Stimulated activated CD8-positive, alpha-beta memory T cell treated with anti-CD3 and anti-CD28 coated beads, Interleukin-2, amount 100 ng/mL, for 1 hour (primary cell): ENCODE measurements around the gene TM9SF2.

Experiments used
- DNase-seq, 2 donors: peaks; one replicate each; pipeline ENCODE4 v3.0.0-alpha.2; 2020; ENCODE audit warnings: low read depth in 2 of 2

TM9SF2 gene

DNA sequence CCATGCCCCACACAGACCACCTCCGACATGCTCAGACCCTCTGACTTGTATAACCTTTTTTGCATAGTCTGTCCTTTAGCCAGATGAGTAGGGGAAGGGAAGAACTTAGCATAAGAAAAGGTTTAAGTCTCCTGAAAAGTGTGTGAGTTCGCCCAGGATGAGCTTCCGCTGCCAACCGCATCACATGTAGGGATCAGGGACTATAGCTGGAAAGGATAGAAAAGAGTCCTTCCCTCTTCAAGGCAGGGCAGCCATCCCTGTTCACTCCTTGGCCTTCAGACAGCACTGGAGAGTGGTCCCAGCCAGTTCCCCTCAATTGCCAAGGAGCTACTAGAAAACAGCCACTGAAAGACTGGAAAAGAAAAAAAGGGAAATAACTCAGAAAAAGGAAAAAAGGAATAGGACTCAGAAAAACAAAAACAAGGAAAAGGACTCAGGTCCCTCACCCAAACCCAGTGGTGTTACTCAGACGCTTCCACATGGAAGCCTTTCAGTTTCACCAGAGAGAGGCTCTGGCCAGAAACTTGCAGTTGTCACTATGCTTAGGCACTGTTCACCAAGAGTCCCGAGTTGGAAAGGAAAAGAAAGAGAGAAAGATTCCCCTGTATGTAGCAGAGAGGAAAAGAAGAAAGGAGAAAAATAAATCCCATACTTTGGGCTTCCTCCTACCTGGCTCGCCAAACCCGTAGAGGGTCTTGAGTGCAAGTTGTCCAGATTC lies 5.6 kb upstream of the TM9SF2 start:
- DNase-seq, result no peak

DNA sequence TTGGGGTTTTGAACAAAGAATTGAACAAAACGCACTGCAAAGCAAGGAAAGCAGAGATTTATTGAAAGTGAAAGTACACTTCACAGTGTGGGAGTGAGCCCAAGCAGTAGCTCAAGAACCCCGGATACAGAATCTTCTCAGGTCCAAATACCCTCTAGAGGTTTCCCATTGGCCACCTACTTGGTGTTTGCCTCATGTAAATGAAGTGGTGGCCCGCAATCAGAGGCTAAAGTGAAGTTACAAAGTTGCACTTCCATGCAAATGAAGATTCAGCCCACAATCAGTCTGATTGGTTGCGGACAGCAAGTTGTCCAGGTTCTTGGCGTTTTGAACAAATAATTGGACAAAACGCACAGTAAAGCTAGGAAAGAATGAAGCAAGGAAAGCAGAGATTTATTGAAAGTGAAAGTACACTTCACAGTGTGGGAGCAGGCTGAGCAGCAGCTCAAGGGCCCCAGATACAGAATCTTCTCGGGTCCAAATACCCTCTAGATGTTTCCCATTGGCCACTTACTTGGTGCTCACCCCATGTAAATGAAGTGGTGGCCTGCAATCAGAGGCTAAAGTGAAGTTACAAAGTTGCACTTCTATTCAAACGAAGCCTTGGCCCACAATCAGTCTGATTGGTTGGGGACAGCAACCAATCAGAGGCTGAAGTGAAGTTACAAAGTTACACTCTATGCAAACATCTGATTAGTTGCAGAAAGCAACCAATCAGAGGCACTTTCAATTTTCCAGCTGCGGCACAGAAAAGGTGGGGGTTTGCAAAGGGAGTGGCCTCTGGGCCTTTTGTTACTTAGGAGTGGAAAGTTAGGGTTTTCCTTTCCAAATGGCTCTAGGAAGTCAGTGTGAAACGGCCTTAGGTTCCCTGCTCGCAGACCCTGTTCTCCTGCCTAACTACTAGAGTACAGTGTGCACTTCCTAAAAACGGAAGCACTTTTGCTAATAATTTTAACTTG lies 4.8 kb upstream of the TM9SF2 start:
- DNase-seq, result peak; percentile 14 to 45

DNA sequence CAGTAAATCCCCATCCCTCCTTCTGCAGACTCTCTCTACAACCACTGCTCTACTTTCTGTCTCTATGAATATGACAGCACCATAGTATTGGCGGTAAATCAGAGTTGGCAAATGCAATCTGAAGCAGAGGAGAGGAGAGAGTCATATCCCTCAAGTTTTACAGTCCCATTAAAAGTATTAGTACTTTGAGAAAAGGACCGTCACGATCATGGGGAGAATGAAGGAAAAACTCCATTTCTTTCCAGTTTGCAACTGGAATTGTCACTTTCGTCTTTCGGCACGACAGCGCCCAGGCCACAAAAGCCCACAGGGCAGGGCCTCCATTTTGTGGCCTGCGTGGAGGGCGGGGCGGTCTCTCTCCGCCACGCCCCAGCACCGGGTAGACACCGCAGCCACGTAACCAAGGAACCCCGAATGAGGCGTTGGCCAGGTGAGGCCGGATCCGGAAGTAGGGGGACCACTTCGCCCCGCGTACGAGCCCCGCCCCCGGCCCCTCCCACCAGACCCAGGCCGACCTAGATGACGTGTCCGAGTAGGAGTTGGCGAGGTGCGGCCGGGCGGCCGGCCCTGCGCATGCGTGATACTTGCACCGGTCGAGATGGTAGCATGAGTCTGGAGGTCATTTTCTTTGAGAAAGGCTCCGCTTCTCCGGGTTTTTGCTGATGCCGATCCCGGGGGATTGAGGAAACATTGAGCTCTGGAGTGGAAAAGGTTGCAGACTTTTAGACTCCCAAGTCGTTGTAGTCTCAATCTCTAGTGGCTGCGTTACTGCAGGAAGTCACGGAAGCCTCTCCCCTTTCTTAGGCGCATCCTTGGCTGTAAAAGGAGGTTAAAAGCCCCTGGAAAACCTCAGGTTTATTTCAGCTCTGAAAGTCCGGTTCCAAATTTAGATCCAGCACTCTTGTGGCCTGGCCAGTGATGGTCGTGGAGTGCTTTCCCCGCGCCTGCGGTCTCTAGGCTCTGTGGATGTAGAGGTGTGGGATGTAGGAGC lies 2.8 kb upstream of the TM9SF2 start:
- DNase-seq, result peak; percentile 91

DNA sequence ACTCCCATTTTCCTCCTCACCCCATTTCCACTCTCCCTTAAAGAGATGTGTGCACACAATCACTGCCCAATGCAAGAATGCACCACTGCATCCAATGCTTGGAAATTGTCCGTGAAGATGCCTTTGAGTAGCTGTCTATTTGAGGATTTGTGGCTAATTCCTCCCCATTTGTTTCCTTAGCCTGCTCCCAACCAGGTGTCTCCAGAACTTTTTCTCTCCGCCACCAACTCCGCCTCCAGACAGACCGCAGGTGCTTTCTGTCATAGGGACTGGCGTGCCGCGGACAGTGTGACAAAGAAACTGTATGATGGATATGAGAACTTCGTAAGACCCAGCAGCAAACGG lies 461 bp upstream of the TM9SF2 start:
- no peak for DNase-seq

DNA sequence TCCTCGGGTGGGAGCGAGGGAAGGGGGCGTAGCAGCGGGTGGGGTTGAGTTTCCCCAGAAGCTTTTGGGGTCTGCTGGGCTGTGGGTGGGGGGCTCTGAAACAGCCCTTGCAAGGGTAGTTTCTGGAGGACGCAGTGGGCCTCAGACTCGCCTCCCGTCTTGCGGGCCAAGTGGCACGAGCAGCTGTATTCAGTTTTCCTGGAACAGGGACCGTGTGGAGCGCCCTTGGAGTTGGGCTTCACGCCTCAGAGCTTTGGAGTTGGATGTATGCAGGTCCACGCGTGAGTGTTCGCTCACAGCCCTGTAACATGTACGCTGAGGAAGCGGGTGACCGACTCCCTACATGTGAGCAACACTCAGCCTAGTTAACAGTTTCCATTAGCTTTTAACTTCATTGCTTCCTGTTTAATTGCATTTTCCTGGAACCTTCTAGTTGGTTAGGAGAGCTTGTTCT lies 603 bp downstream of the TM9SF2 start:
- DNase-seq, result no peak

DNA sequence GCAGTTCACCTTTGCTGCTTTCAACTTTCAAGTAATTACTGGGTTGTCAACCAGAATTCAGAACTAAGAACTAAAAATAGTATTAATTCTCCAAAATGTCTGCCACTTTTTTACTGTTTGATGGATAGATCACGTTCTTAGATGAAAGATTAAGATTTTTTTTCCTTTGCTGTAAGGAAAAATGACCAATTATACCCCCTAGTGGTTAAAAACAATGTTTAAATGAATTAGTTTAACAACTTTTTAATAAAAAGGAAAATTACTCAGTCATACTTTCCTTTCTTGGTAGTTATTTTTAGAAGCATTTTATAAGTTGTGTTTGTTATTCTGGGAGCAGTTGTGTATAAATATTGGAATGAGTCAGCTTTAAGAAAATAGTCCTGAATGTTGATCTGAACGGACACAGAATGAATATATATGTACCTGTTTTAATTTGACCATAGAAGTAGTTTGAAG lies 4.6 kb downstream of the TM9SF2 start:
- no peak for DNase-seq

DNA sequence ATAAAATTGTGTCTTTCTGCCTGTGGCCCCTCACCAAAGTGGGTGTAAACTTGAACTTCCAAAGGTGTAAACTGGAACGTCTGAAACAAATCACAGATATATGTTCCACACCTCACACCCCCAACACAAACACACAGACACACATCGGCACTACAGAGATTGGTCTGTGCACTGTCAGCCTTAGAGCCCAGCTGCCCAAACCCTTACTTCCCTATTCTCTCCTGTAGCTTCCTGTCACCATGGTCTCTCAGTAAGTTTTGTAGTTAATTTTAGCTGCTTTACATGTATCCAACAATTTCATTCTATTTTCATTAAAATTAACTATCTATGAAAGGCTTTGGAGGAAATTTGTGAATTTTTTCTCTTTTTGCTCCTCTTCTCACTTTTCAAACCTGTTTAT lies 5.4 kb downstream of the TM9SF2 start:
- DNase-seq, result no peak

DNA sequence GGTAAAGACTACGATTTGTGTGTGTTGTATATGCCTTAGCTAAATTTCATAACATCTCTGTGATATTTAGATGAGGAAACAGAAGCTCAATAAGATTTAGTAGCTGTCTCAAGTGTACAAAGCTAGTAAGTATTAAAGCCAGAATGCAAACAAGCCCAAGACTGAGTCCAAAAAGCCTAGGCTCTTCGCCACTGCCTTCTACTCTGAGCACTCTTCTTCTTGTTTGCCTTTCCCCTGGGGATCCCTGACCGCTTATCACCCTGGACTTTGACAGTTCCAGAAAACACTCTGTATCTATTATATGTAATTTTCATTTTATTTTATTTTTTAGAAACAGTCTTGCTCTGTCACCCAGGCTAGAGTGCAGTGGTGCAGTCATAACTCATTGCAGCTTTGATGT lies 5.8 kb downstream of the TM9SF2 start:
- no peak for DNase-seq

DNA sequence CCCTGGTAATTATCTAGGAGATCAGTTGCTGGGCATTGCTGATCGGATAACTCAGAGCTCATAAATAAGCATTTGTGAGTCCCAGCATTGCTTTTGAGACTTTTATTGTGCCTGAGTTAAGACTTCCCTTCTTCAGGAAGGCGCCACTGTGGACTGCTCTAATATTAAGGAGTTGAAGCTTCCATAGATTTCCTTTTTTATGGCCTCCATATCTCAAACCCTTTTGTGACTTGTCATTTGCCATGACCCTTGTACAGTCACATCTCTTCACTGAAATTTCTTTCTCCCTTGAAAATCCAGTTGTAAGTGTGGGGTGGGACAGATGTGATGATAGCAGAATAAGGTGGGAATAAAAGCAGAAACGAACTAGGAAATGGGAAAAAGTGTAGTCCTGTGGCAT lies 6.3 kb downstream of the TM9SF2 start:
- DNase-seq, result no peak

DNA sequence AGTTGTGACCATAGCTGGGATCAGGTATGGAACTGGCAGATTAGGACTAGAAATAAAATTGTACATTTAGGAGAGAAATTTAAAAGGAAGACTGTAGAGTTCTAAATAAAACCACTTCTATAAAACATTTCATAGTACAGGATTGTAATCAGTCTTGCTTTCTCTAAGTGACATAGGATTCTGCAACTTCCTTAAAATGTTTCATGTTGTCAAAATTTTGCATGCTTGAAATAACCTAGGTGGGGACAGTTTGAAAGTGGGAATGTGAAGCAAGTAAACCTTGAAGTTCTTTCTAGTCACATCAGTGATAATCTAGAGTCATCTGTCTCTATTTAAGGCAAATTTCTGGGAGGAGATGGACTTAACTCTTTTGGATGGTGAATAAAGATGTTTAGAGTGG lies 6.7 kb downstream of the TM9SF2 start:
- DNase-seq, result no peak

DNA sequence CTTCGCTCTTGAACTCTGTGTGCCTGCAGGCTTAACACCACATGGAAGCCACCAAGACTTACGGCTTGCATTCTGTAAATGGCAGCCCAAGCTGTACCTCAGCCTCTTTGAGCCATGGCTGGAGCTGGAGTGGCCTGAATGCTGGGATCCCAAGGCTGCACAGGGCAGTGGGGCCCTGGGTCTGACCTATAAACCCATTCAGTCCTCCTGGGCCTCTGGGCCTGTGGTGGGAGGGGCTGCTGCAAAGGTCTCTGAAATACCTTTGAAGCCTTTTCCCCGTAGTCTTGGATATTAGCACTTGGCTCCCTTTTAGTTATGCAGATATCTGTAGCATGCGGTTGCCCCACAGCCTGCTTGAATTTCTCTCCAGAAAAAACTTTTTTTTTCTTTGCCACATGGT lies 8.2 kb downstream of the TM9SF2 start:
- no peak for DNase-seq

DNA sequence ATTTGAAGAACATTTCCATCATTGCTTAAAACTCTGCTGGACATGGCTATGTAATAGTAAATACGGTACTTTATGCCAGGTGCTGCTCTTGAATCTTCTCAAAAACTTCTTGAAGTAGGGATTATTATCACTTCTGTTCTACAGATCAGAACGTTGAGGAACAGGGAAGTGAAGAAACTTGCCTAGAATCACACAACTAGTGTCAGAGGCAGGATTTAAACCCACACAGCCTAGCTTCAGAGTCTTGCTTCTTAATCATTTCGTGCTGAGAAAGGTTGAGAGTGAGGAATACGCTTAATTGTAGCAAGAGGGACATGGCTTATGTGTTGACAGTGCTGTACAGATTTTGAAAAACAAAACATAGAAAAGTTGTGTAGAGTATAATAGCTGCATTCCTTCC lies 13.5 kb downstream of the TM9SF2 start:
- DNase-seq, result no peak

DNA sequence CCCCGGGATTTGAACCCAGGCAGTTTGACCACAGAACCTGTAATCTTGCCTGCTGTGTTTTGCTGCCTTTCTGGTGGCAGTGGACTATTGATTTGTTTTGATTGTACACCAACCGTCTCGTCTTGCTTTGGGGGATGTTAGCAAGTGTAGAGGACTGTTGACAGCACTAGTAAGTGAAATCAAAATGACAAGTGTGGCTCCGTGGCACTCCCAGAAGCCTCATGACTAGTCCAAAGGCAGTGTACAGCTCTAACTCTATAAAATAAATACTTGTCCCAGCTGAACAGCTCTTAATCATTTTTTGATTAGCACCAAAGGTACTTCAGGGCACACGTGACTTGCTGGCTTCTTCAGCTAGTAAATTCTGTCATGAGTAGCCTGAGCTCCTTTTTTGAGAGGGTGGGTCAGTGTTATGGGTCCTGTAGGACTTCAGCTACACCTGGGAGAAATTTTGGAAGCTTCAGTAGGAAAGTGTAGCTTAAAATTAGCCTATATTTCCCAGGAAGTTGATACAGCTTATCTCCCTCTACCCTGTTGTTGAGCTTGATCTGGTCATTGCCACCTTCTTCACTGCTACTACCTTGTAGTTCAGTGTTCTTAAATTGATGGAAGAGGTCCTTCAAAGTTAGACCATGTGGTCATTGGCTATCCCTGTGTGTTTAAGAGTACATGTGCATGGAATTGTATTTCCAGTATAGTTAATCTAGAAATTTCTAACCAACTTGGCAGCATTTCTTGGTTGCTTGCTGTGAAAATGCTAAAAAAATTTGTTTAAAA lies 15.1 kb downstream of the TM9SF2 start:
- no peak for DNase-seq

DNA sequence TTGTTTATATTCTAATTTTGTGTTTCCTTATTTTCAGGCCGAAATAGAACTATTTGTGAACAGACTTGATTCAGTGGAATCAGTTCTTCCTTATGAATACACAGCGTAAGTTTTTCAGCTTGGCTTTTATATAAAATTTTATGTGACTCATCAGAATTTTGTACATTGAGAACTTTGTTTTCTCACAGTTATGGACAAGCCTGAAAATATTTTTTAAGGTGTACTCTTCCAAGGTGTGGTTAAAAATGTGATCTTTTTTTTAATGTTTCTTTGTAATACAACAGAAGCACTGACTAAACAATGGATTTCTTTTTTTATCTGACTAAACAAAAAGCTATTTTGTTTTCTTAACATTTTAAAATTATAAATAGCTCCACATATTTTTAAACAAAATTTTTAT lies 16.3 kb downstream of the TM9SF2 start:
- no peak for DNase-seq

DNA sequence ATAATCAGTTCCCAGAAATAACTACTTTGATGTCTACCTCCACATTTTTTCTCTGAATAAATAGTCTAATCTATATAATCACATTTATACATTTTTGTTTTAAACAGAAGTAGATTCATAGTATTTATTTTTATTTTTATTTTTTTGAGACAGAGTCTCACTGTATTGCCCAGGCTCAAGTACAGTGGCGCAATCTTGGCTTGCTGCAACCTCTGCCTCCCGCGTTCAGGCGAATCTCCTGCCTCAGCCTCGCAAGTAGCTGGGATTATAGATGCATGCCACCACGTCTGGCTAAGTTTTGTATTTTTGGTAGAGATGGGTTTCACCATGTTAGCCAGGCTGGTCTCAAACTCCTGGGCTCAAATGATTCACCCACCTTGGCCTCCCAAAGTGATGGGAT lies 16.7 kb downstream of the TM9SF2 start:
- DNase-seq, result no peak

DNA sequence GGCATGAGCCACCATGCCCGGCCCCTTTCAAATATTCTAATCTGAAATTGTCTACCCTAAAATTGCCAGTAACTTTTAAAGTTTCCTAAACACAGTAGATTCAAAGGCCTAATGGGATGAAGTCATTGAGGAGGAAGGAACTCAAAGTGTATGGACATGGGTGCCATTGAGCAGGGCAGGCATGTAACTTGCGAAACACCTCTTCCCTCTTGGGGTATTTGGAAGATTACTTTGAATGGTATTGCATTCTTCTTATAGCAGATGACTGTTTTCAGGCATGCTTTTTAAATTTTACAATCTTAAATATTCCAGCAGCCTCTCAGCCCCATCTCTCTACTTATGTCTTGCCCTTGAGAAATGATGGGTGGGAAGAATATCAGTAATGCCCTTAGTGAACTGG lies 21.0 kb downstream of the TM9SF2 start:
- DNase-seq, result no peak

DNA sequence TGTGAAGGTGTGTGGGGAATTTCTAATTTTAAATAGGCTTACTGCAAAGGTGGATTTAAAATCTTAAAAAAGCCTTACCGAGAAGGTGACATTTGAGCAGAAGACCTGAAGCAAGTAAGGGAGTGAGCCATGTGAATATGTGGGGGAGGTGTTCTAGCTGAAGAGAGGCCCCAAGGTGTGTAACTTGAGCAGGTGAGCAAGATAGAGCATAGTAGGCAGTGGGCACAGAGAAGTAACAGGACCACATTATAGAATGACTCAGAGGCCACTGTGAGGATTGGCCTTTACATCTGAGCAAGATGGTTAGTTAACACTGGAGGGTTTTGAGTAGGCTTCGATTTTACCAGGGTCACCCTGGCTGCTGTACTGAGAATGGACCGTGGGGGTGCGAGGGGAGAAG lies 22.6 kb downstream of the TM9SF2 start:
- DNase-seq, result no peak

DNA sequence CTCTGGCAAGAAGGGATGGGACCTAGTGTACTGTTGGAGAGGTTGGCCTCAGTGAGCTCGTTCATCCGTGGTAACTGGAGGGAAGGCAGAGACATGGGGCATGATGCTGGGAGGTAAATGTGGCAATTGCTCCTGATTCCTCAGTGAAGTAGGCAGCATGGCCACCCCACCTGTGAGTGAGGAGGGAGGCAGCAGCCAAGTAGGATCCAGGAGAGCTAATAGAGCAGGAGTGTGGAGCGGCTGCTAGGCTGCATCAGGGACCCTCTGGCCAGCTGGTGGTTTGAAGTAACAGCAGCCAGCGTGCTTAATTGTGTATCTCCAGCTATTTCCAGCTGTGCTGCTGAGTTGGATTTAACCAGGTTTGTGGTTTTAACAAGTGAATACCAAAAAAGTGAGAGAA lies 24.7 kb downstream of the TM9SF2 start:
- DNase-seq, result no peak

DNA sequence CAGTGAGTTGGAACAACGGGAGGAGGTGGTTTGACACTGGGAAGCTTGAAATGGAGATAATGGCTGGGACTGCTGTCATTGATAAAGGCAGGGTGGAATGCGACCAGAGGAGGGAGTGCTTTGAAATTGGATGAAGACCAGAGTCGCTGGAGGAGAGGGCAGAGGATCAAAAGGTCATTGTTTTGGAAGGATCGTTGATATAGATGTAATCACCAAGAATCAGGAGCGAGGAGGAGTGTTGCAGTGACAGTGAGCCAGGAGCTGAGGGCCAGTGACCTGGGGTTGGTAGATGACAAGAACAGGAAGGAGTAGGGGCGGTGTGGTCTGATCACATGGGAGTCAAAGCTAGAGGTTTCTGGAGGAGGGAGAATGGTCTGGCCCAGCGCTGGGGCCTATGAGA lies 25.3 kb downstream of the TM9SF2 start:
- no peak for DNase-seq

DNA sequence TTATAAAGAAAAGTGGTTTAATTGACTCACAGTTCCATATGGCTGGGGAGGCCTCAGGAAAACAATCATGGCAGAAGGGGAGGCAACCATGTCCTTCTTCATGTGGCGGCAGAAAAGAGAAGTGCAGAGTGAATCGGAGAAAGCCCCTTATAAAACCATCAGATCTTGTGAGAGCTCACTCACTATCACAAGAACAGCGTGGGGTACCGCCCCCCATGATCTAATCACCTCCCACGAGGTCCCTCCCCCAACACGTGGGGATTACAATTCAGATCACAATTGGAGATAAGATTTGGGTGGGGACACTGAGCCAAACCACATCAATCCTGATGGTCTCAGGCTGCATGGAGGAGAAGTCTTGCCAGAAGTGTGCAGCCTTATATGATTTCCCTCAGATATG lies 26.0 kb downstream of the TM9SF2 start:
- no peak for DNase-seq

DNA sequence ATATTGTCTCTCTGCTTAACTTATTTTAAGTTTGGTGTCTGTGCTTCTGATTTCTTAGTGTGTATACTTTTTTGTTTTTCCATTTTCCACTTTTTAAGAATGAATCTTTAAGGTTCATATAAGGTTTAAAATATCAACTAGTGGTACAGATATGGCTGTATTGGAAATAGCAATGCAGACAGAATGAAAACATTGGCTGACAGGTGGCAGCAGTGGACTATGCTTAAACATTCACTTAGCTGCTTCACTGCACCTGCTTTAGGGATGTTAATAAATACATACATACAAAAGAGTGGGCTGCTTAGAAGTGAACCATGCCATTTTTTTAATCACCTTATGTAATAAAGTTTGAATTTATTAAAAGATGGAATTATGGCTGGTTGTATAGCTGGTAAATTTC lies 27.3 kb downstream of the TM9SF2 start:
- DNase-seq, result no peak
